ENCODE measurements around the gene TAMALIN.
"Not testable (repeated sequence)": the region's sequence is repeated elsewhere in the genome, so short reads cannot be mapped to it uniquely, and the experiment has no call there.

TAMALIN gene

GRCh38 chr12:51971679-51972421, 34.9 kb upstream of the TAMALIN start:
- Histone ChIP-seq H3K4me1 (ENCODE audit: control insufficient read depth, insufficient read depth, low read length, unreplicated experiment) (peaks cover 64% of the 10 kb centered on the region), H3K79me2 (ENCODE audit: control insufficient read depth, insufficient read depth, low read length, unreplicated experiment) (peaks cover 71% of the 10 kb centered on the region), H2AFZ (ENCODE audit: low read length, unreplicated experiment) (no peak overlapping the region), H3K4me3 (ENCODE audit: low read depth, low read length) (peak overlapping the region; percentile 57), H3K27me3 (ENCODE audit: insufficient read depth, low read length) (no peaks in the 10 kb centered on the region), H3K36me3 (ENCODE audit: insufficient read depth, low read length) (peaks cover 8% of the 10 kb centered on the region; the same call in 1 of the 2 replicates), H3K27ac (ENCODE audit: low read depth, low read length) (peak overlapping the region; percentile 91)

GRCh38 chr12:51972422-51972812, 34.3 kb upstream of the TAMALIN start:
- Histone ChIP-seq H3K36me3 (ENCODE audit: insufficient read depth, low read length) (peaks cover 8% of the 10 kb centered on the region; the same call in 1 of the 2 replicates), H3K4me1 (ENCODE audit: control insufficient read depth, insufficient read depth, low read length, unreplicated experiment) (peaks cover 69% of the 10 kb centered on the region), H3K27me3 (ENCODE audit: insufficient read depth, low read length) (no peaks in the 10 kb centered on the region), H3K79me2 (ENCODE audit: control insufficient read depth, insufficient read depth, low read length, unreplicated experiment) (peaks cover 70% of the 10 kb centered on the region), H3K4me3 (ENCODE audit: low read depth, low read length) (peak overlapping the region; percentile 57), H2AFZ (ENCODE audit: low read length, unreplicated experiment) (no peak overlapping the region), H3K27ac (ENCODE audit: low read depth, low read length) (peak overlapping the region; percentile 91)

- no peaks in the 10 kb centered on the region for H3K27me3 ChIP-seq (ENCODE audit: insufficient read depth, low read length)
- peaks cover 73% of the 10 kb centered on the region for H3K4me1 ChIP-seq (ENCODE audit: control insufficient read depth, insufficient read depth, low read length, unreplicated experiment)
- peaks cover 66% of the 10 kb centered on the region for H3K79me2 ChIP-seq (ENCODE audit: control insufficient read depth, insufficient read depth, low read length, unreplicated experiment)
- peaks cover 8% of the 10 kb centered on the region; the same call in 1 of the 2 replicates for H3K36me3 ChIP-seq (ENCODE audit: insufficient read depth, low read length)
- peak overlapping the region; percentile 91 for H3K27ac ChIP-seq (ENCODE audit: low read depth, low read length)
- H2AFZ ChIP-seq (ENCODE audit: low read length, unreplicated experiment), result no peak overlapping the region
- peak overlapping the region; percentile 57 for H3K4me3 ChIP-seq (ENCODE audit: low read depth, low read length)
Measured at GRCh38 chr12:51972849-51973273, 33.9 kb upstream of the TAMALIN start.

- Histone ChIP-seq H2AFZ (ENCODE audit: low read length, unreplicated experiment) (no peak overlapping the region), H3K79me2 (ENCODE audit: control insufficient read depth, insufficient read depth, low read length, unreplicated experiment) (peaks cover 63% of the 10 kb centered on the region), H3K36me3 (ENCODE audit: insufficient read depth, low read length) (peaks cover 12% of the 10 kb centered on the region; the same call in 1 of the 2 replicates), H3K4me1 (ENCODE audit: control insufficient read depth, insufficient read depth, low read length, unreplicated experiment) (peaks cover 78% of the 10 kb centered on the region), H3K27ac (ENCODE audit: low read depth, low read length) (peak overlapping the region; percentile 91), H3K4me3 (ENCODE audit: low read depth, low read length) (peak overlapping the region; percentile 57), H3K27me3 (ENCODE audit: insufficient read depth, low read length) (no peaks in the 10 kb centered on the region)
Measured at GRCh38 chr12:51973560-51973959, 33.2 kb upstream of the TAMALIN start.

GRCh38 chr12:51974646-51975045, 32.1 kb upstream of the TAMALIN start:
- peaks cover 52% of the 10 kb centered on the region for H3K79me2 ChIP-seq (ENCODE audit: control insufficient read depth, insufficient read depth, low read length, unreplicated experiment)
- no peak overlapping the region for H2AFZ ChIP-seq (ENCODE audit: low read length, unreplicated experiment)
- no peaks in the 10 kb centered on the region for H3K27me3 ChIP-seq (ENCODE audit: insufficient read depth, low read length)
- H3K4me3 ChIP-seq (ENCODE audit: low read depth, low read length), result peak overlapping the region; percentile 35; the same call in 1 of the 2 replicates
- H3K27ac ChIP-seq (ENCODE audit: low read depth, low read length), result peak overlapping the region; percentile 91
- H3K4me1 ChIP-seq (ENCODE audit: control insufficient read depth, insufficient read depth, low read length, unreplicated experiment), result peaks cover 81% of the 10 kb centered on the region
- peaks cover 12% of the 10 kb centered on the region; the same call in 1 of the 2 replicates for H3K36me3 ChIP-seq (ENCODE audit: insufficient read depth, low read length)

GRCh38 chr12:51975196-51975595, 31.6 kb upstream of the TAMALIN start:
- Histone ChIP-seq H3K4me3 (ENCODE audit: low read depth, low read length) (no peak overlapping the region), H3K79me2 (ENCODE audit: control insufficient read depth, insufficient read depth, low read length, unreplicated experiment) (peaks cover 46% of the 10 kb centered on the region), H3K36me3 (ENCODE audit: insufficient read depth, low read length) (peaks cover 12% of the 10 kb centered on the region; the same call in 1 of the 2 replicates), H2AFZ (ENCODE audit: low read length, unreplicated experiment) (no peak overlapping the region), H3K4me1 (ENCODE audit: control insufficient read depth, insufficient read depth, low read length, unreplicated experiment) (peaks cover 87% of the 10 kb centered on the region), H3K27me3 (ENCODE audit: insufficient read depth, low read length) (no peaks in the 10 kb centered on the region), H3K27ac (ENCODE audit: low read depth, low read length) (peak overlapping the region; percentile 91)

GRCh38 chr12:51976376-51977160, 30.2 kb upstream of the TAMALIN start:
- Histone ChIP-seq H2AFZ (ENCODE audit: low read length, unreplicated experiment) (no peak overlapping the region), H3K36me3 (ENCODE audit: insufficient read depth, low read length) (peaks cover 16% of the 10 kb centered on the region; the same call in 1 of the 2 replicates), H3K4me1 (ENCODE audit: control insufficient read depth, insufficient read depth, low read length, unreplicated experiment) (peaks cover 75% of the 10 kb centered on the region), H3K27ac (ENCODE audit: low read depth, low read length) (peak overlapping the region; percentile 89), H3K79me2 (ENCODE audit: control insufficient read depth, insufficient read depth, low read length, unreplicated experiment) (peaks cover 41% of the 10 kb centered on the region), H3K4me3 (ENCODE audit: low read depth, low read length) (no peak overlapping the region), H3K27me3 (ENCODE audit: insufficient read depth, low read length) (no peaks in the 10 kb centered on the region)

- Histone ChIP-seq H3K4me3 (ENCODE audit: low read depth, low read length) (no peak overlapping the region), H3K79me2 (ENCODE audit: control insufficient read depth, insufficient read depth, low read length, unreplicated experiment) (peaks cover 35% of the 10 kb centered on the region), H3K27ac (ENCODE audit: low read depth, low read length) (peak overlapping the region; percentile 89), H3K4me1 (ENCODE audit: control insufficient read depth, insufficient read depth, low read length, unreplicated experiment) (peaks cover 68% of the 10 kb centered on the region), H2AFZ (ENCODE audit: low read length, unreplicated experiment) (no peak overlapping the region), H3K27me3 (ENCODE audit: insufficient read depth, low read length) (no peaks in the 10 kb centered on the region), H3K36me3 (ENCODE audit: insufficient read depth, low read length) (peaks cover 16% of the 10 kb centered on the region; the same call in 1 of the 2 replicates)
Measured at GRCh38 chr12:51977320-51977753, 29.4 kb upstream of the TAMALIN start.

- H3K4me3 ChIP-seq (ENCODE audit: low read depth, low read length); H2AFZ ChIP-seq (ENCODE audit: low read length, unreplicated experiment); H3K27me3 ChIP-seq (ENCODE audit: insufficient read depth, low read length): not testable (repeated sequence)
- peaks cover 16% of the 10 kb centered on the region for H3K79me2 ChIP-seq (ENCODE audit: control insufficient read depth, insufficient read depth, low read length, unreplicated experiment)
- H3K27ac ChIP-seq (ENCODE audit: low read depth, low read length), result peak overlapping the region; percentile 7; the same call in 1 of the 2 replicates
- H3K36me3 ChIP-seq (ENCODE audit: insufficient read depth, low read length), result peaks cover 16% of the 10 kb centered on the region; the same call in 1 of the 2 replicates
- H3K4me1 ChIP-seq (ENCODE audit: control insufficient read depth, insufficient read depth, low read length, unreplicated experiment), result peaks cover 48% of the 10 kb centered on the region
Measured at GRCh38 chr12:51979306-51979705, 27.4 kb upstream of the TAMALIN start.

GRCh38 chr12:51980051-51980808, 26.5 kb upstream of the TAMALIN start:
- Histone ChIP-seq H3K27me3 (ENCODE audit: insufficient read depth, low read length) (no peaks in the 10 kb centered on the region), H3K27ac (ENCODE audit: low read depth, low read length) (peak overlapping the region; percentile 7; the same call in 1 of the 2 replicates), H3K4me1 (ENCODE audit: control insufficient read depth, insufficient read depth, low read length, unreplicated experiment) (peaks cover 39% of the 10 kb centered on the region), H3K4me3 (ENCODE audit: low read depth, low read length) (no peak overlapping the region), H2AFZ (ENCODE audit: low read length, unreplicated experiment) (no peak overlapping the region), H3K79me2 (ENCODE audit: control insufficient read depth, insufficient read depth, low read length, unreplicated experiment) (peaks cover 7% of the 10 kb centered on the region), H3K36me3 (ENCODE audit: insufficient read depth, low read length) (peaks cover 16% of the 10 kb centered on the region; the same call in 1 of the 2 replicates)
